GM12801 (cell line): ENCODE measurements around the gene CCL15.

Experiments
- TF ChIP-seq, protein P1 (sequence below): IDR thresholded peaks from one replicate; pipeline ENCODE4 v1.5.1; 2011; ENCODE audit warnings: control low read depth; ENCODE audit not compliant: insufficient read length; ENCODE audit errors: extremely low read depth

The CCL15 gene

GRCh38 chr17:36024106-36024869, 22.9 kb upstream of the CCL15 start:
- TF ChIP-seq, protein P1, sequence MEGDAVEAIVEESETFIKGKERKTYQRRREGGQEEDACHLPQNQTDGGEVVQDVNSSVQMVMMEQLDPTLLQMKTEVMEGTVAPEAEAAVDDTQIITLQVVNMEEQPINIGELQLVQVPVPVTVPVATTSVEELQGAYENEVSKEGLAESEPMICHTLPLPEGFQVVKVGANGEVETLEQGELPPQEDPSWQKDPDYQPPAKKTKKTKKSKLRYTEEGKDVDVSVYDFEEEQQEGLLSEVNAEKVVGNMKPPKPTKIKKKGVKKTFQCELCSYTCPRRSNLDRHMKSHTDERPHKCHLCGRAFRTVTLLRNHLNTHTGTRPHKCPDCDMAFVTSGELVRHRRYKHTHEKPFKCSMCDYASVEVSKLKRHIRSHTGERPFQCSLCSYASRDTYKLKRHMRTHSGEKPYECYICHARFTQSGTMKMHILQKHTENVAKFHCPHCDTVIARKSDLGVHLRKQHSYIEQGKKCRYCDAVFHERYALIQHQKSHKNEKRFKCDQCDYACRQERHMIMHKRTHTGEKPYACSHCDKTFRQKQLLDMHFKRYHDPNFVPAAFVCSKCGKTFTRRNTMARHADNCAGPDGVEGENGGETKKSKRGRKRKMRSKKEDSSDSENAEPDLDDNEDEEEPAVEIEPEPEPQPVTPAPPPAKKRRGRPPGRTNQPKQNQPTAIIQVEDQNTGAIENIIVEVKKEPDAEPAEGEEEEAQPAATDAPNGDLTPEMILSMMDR: no peak

- TF ChIP-seq, protein P1: no peak
Observed at GRCh38 chr17:36019423-36019822, 18.1 kb upstream of the CCL15 start.

- TF ChIP-seq, protein P1: no peak
Observed at GRCh38 chr17:36017799-36018198, 16.4 kb upstream of the CCL15 start, which contains the start of gene CCL23. CCL23 (minus strand) TSS chr17:36017972; CDS start chr17:36017897, 75 bp downstream.

GRCh38 chr17:36016555-36016954, 15.2 kb upstream of the CCL15 start:
- TF ChIP-seq, protein P1: no peak

- TF ChIP-seq, protein P1: no peak
Observed at GRCh38 chr17:36014946-36015345, 13.6 kb upstream of the CCL15 start.

GRCh38 chr17:36011201-36011600, 9.8 kb upstream of the CCL15 start:
- TF ChIP-seq, protein P1: no peak

GRCh38 chr17:36008998-36009665, 7.8 kb upstream of the CCL15 start:
- TF ChIP-seq, protein P1: no peak
